Thoracic aorta (tissue), 2 donors: ENCODE measurements around the gene ACTL8. TPM values are rescaled to one million over a fixed set of nuclear protein-coding genes. Genes with fewer than 3 reads are reported as not detected.

ENCODE experiments used
- ATAC-seq: fragments of 150-250 bp; one replicate; pipeline ENCODE4 v1.8.0; 2017; ENCODE audit warnings: low read depth; ENCODE audit not compliant: insufficient number of reproducible peaks, low FRiP score
- DNase-seq: peaks from one replicate; pipeline ENCODE4 v3.0.0-alpha.2; 2020; ENCODE audit warnings: low spot score
- H3K27ac ChIP-seq, 2 donors: fragments of 200-600 bp; sonication (generic); 1 replicate in 1 of 2; 2 replicates in 1 of 2; pipeline ENCODE4 v1.5.1; 2016; ENCODE audit warnings: mild to moderate bottlenecking in 2 of 2, moderate library complexity in 2 of 2
- H3K27me3 ChIP-seq: fragments of 200-600 bp; sonication (generic); replicated peaks from 2 replicates; pipeline ENCODE4 v1.6.0; 2016; ENCODE audit warnings: mild to moderate bottlenecking; ENCODE audit not compliant: insufficient read depth
- H3K36me3 ChIP-seq: fragments of 200-600 bp; sonication (generic); one replicate; pipeline ENCODE4 v1.5.1; 2016
- H3K4me1 ChIP-seq, 2 donors: fragments of 200-600 bp; sonication (generic); 1 replicate in 1 of 2; 2 replicates in 1 of 2; pipeline versions ENCODE4 v1.5.1 to v1.6.0; 2016; ENCODE audit warnings: low read depth in 2 of 2, mild to moderate bottlenecking in 1 of 2; ENCODE audit not compliant: control insufficient read depth in 1 of 2
- H3K4me3 ChIP-seq: fragments of 200-600 bp; sonication (generic); 2 replicates; pipeline ENCODE4 v1.5.1; 2016; ENCODE audit warnings: mild to moderate bottlenecking
- H3K9me3 ChIP-seq: fragments of 200-600 bp; sonication (generic); 2 replicates; pipeline ENCODE4 v1.5.1; 2016
- total RNA-seq, 2 donors: library from RNA; depleted of rRNA; stranded (reverse); fragments of >200 nt; gene quantifications; one replicate each; pipeline versions ENCODE4 v1.1.0 to v1.2.3, GENCODE V29; 2016
- TF ChIP-seq, protein P1 (sequence below): fragments of 200-600 bp; sonication (generic); IDR thresholded peaks from one replicate; pipeline ENCODE4 v1.5.1; 2019; ENCODE audit warnings: antibody characterized with exemption

The ACTL8 gene
- total RNA-seq, 2 donors from 2014 or later = not detected

- H3K27me3 ChIP-seq = no peaks in the 10 kb centered on the region
- H3K9me3 ChIP-seq = no peaks in the 10 kb centered on the region
- H3K36me3 ChIP-seq = no peaks in the 10 kb centered on the region
- H3K27ac ChIP-seq = no peak overlapping the region
- no peak for DNase-seq
- no peaks in the 10 kb centered on the region for H3K4me1 ChIP-seq
- ATAC-seq = no peak
- no peak overlapping the region for H3K4me3 ChIP-seq
- TF ChIP-seq, protein P1, sequence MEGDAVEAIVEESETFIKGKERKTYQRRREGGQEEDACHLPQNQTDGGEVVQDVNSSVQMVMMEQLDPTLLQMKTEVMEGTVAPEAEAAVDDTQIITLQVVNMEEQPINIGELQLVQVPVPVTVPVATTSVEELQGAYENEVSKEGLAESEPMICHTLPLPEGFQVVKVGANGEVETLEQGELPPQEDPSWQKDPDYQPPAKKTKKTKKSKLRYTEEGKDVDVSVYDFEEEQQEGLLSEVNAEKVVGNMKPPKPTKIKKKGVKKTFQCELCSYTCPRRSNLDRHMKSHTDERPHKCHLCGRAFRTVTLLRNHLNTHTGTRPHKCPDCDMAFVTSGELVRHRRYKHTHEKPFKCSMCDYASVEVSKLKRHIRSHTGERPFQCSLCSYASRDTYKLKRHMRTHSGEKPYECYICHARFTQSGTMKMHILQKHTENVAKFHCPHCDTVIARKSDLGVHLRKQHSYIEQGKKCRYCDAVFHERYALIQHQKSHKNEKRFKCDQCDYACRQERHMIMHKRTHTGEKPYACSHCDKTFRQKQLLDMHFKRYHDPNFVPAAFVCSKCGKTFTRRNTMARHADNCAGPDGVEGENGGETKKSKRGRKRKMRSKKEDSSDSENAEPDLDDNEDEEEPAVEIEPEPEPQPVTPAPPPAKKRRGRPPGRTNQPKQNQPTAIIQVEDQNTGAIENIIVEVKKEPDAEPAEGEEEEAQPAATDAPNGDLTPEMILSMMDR = no peak
Observed at GRCh38 chr1:17777818-17778217, 22.7 kb downstream of the ACTL8 start.

- DNase-seq (no peak), ATAC-seq (no peak)
- H3K27ac ChIP-seq = no peak overlapping the region
- no peaks in the 10 kb centered on the region for H3K36me3 ChIP-seq
- TF ChIP-seq, protein P1 = no peak
- no peak overlapping the region for H3K4me3 ChIP-seq
- H3K9me3 ChIP-seq = no peaks in the 10 kb centered on the region
- no peaks in the 10 kb centered on the region for H3K27me3 ChIP-seq
- H3K4me1 ChIP-seq = no peaks in the 10 kb centered on the region
Observed at GRCh38 chr1:17780916-17781315, 25.8 kb downstream of the ACTL8 start.

DNA sequence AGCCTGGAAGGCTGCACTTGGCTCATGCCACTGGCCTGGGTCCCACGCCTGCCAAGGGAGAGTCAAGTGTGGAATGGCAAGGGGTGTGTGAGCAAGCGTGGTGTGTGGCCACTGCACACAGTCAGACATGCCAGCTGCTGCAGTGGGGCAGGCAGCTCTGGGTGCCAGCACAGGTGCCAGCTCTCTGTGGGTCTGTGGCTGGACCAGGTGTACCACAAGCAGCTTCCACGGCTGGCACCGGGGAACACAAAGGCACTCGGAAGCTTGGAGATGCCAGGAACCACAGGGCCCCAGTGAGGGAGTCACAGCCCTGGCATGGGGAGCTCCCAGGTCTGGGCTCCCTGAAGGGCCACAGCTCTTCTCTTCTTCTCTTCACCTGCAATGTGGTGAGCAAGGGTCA lies 34.8 kb downstream of the ACTL8 start:
- H3K36me3 ChIP-seq = no peaks in the 10 kb centered on the region
- H3K27ac ChIP-seq = no peak overlapping the region
- no peaks in the 10 kb centered on the region for H3K27me3 ChIP-seq
- H3K4me1 ChIP-seq = no peaks in the 10 kb centered on the region
- ATAC-seq (no peak), DNase-seq (no peak)
- no peaks in the 10 kb centered on the region for H3K9me3 ChIP-seq
- no peak overlapping the region for H3K4me3 ChIP-seq
- TF ChIP-seq, protein P1 = no peak

DNA sequence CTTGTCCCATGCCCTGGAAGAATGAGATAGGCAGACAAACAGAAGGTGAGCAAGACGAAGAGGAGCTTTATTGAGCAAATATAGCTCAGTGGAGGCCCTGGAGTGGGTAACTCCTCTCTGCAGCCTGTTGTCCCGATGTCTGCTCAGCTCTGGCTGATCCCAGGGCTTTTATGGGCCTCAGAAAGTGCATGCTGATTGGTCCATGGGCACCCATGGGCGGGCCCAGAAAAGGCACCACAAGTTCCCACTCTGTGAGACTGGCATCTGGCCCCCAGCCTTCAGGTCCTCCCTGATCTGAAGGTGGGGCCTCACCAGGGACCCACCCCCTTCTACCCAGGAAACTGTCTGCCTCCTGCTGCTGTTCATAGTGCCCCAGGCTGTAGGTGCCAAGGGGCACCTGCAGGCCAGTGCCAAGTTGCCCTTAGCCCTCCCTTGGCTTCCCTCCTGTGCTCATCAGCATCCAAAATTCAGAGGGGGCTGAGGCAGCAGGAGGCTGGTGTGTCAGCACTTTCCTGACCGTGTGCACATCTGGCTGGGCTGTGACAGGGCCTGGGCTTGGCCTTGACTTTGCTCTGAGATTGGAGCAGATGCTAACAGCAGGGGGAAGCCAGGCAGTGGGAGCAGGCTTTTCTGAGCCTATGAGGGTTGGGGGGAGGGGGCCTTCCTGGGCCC lies 35.4 kb downstream of the ACTL8 start:
- TF ChIP-seq, protein P1 = no peak
- ATAC-seq = no peak
- DNase-seq = no peak
- H3K27ac ChIP-seq = no peak overlapping the region
- no peaks in the 10 kb centered on the region for H3K36me3 ChIP-seq
- H3K9me3 ChIP-seq = no peaks in the 10 kb centered on the region
- no peaks in the 10 kb centered on the region for H3K4me1 ChIP-seq
- no peak overlapping the region for H3K4me3 ChIP-seq
- no peaks in the 10 kb centered on the region for H3K27me3 ChIP-seq

- TF ChIP-seq, protein P1 = no peak
- H3K4me1 ChIP-seq = no peaks in the 10 kb centered on the region
- no peak overlapping the region for H3K4me3 ChIP-seq
- ATAC-seq (no peak), DNase-seq (no peak)
- H3K9me3 ChIP-seq = no peaks in the 10 kb centered on the region
- H3K27me3 ChIP-seq = no peaks in the 10 kb centered on the region
- H3K36me3 ChIP-seq = no peaks in the 10 kb centered on the region
- H3K27ac ChIP-seq = no peak overlapping the region
Observed at GRCh38 chr1:17791055-17791390, 35.9 kb downstream of the ACTL8 start.
